Ovary (tissue), 9 donors: ENCODE data around the gene ALDOA. TPM values are rescaled to one million over a fixed set of nuclear protein-coding genes. Genes with fewer than 3 reads are reported as not detected.

Source experiments
- DNase-seq, 5 donors: peaks; one replicate each; pipeline ENCODE4 v3.0.0-alpha.2; 2019 to 2020
- H3K27ac ChIP-seq, 2 donors: fragments of 200-600 bp; one replicate each; pipeline versions ENCODE4 v1.5.1 to v1.8.0; 2019 to 2022
- H3K27me3 ChIP-seq: fragments of 200-600 bp; one replicate; pipeline ENCODE4 v1.8.0; 2022
- H3K36me3 ChIP-seq: fragments of 200-600 bp; sonication (generic); one replicate; pipeline ENCODE4 v1.5.1; 2019
- H3K4me1 ChIP-seq: one replicate; pipeline ENCODE4 v1.8.1; 2013; ENCODE audit warnings: mild to moderate bottlenecking, moderate library complexity; ENCODE audit not compliant: insufficient read depth
- H3K4me3 ChIP-seq: fragments of 200-600 bp; sonication (generic); one replicate; pipeline ENCODE4 v1.5.1; 2017
- H3K9me3 ChIP-seq, 2 donors: fragments of 200-600 bp in 1 of 2; sonication (generic) in 1 of 2; one replicate each; pipeline versions ENCODE4 v1.5.1 to v1.8.1; 2013 to 2019; ENCODE audit warnings: mild to moderate bottlenecking in 1 of 2, moderate library complexity in 1 of 2
- CTCF ChIP-seq, 3 donors: fragments of 450-650 bp in 2 of 3; fragments of 200-600 bp in 1 of 3; IDR thresholded peaks; one replicate each; pipeline versions ENCODE4 v1.5.1 to v1.8.0; 2016 to 2022; ENCODE audit warnings: antibody characterized with exemption in 3 of 3, mild to moderate bottlenecking in 1 of 3
- EP300 ChIP-seq: sonication (generic); formaldehyde crosslinking; IDR thresholded peaks from one replicate; pipeline ENCODE4 v1.6.1; 2017; ENCODE audit warnings: antibody characterized with exemption
- POLR2A ChIP-seq: fragments of 450-650 bp; IDR thresholded peaks from one replicate; pipeline ENCODE4 v1.6.1; 2017; ENCODE audit warnings: antibody characterized with exemption, mild to moderate bottlenecking, moderate library complexity
- WGBS, 3 donors: extraction: QIAGEN DNeasy Blood & Tissue Kit in 1 of 3; methylation state at CpG; one replicate each; pipeline versions ENCODE4 v1.1.5 to v1.1.7; 2013 to 2017; 5-methylcytosine and 5-hydroxymethylcytosine counted together
- intact Hi-C, 4 donors: fragments of 100-400 bp; cut with DNase I; formaldehyde crosslinking; loops; one replicate each; pipeline versions ENCODE4 v1.11.0 to v1.15.1; 2022 to 2023
- polyA plus RNA-seq, 2 donors: library from polyadenylated mRNA; stranded (reverse); fragments of 200-250 nt in 1 of 2; fragments of 350-450 nt in 1 of 2; fragmentation: Illumina TruSeq in 1 of 2; extraction: RNeasy Lipid Tissue Mini Kit (QIAGEN cat#74804) in 1 of 2; gene quantifications; one replicate each; pipeline ENCODE4 v1.2.3, GENCODE V29; 2013 to 2014
- total RNA-seq, 7 donors: library from RNA; depleted of rRNA in 2 of 7; stranded (reverse); fragments of >200 nt in 2 of 7; fragmentation: NEBNext Ultra II Directional in 3 of 7; extraction: Animal tissue kit (Norgen Biotek cat#: 25700) in 3 of 7; gene quantifications; one replicate each; pipeline versions ENCODE4 v1.1.0 to v1.2.4, GENCODE V29; 2016 to 2023
- donor health status: DM: no; HTN: no; CAD: no; lungs with moderate emphysema.
- donor health status: DM: no; HTN: no; CAD: no.
- donor health status: Bipolar disorder and iron deficiency.
- donor health status: DM: yes; HTN: yes; CAD: no.
- donor health status: DM: no; HTN: no; CAD: no.
- donor health status: DM: yes; HTN: yes; CAD: no.

The ALDOA gene
- total and polyA plus RNA-seq, 9 donors, result 252 to 1,259 (median 835) TPM

DNA sequence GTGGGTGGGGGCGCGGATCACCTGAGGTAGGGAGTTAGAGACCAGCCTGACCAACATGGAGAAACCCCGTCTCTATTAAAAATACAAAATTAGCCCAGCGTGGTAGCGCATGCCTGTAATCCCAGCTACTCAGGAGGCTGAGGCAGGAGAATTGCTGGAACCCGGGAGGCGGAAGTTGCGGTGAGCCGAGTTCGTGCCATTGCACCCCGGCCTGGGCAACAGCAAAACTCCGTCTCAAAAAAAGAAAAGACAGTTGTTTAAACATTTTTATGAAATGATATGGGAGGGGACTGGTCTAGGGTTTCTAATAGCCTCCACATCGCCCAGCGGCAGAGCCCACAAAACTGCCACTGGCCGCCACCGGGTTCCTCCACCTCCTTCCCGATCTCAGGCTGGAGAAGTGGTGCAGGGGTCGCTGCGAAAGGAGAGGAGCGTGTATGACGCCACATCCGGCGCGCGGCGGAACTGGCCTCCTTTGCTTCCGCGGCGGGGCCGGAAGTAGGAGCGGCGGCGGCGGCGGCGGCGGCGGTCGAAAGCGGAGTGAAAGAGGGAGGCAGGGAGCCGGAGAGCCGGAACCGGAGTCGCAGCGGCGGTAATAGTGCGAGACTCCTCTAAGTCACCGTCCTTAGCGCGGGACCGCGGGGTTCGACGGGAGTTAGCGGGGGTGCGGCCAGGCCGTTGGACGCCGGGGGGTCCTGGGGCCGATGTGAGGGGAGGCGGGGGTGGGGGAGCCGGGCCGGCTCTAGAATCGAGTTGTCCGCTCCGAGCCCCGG is 10.1 kb downstream of the ALDOA start, which contains the start of gene PPP4C:
PPP4C (plus strand) TSS at position 492 of the 773 bp plus-strand sequence. CDS start 384 bp downstream, outside the sequence.
- DNase-seq, result peak; percentile 84 to 93 (median 88)
- Histone ChIP-seq H3K27ac (peak within 1 kb of the TSS; percentile 63 to 72), H3K9me3 (no peaks in the 10 kb centered on the region), H3K36me3 (no peaks in the 10 kb centered on the region), H3K27me3 (no peaks in the 10 kb centered on the region), H3K4me3 (peak within 1 kb of the TSS; percentile 86), H3K4me1 (peaks cover 5% of the 10 kb centered on the region)
- intact Hi-C loops, result no loop called here
- TF ChIP-seq CTCF (IDR thresholded peaks at IDR 0.05) (peak in 1 of 3 donors; percentile 31), EP300 (no peak), POLR2A (peak; percentile 80)
- WGBS, 3 donors, result 1 to 2% (median 1%) methylated on average over 58 to 67 of the region's 67 CpGs

DNA sequence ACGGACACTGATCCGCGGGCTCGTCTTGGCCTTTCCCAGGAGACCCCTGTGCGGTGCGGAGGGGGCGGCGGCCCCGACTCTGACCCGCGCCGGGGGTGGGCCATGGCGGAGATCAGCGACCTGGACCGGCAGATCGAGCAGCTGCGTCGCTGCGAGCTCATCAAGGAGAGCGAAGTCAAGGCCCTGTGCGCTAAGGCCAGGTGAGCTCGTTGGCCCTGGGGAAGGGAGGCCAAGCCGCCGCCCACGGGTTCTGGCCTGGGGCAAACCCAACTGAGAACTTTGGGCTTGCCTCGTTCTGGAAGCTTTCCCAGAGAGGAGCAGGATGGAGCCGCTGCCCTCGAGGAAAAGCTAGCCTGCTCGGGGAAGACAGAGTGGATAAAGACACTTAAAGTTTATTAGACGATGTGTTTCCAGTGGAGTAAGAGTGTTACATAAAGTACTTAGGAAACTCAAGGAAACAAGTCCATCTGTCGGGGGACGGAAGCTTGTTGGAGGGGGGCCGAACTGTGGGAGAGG is 10.8 kb downstream of the ALDOA start:
- H3K27me3 ChIP-seq, result no peaks in the 10 kb centered on the region
- H3K36me3 ChIP-seq, result no peaks in the 10 kb centered on the region
- H3K27ac ChIP-seq, result peak overlapping the region; percentile 63 to 72
- 1% methylated on average over 16 to 33 of the region's 33 CpGs for WGBS, 3 donors
- peak in 1 of 5 donors; percentile 56 for DNase-seq
- H3K9me3 ChIP-seq, result no peaks in the 10 kb centered on the region
- intact Hi-C loops, result no loop called here
- no peak for TF ChIP-seq CTCF (IDR thresholded peaks at IDR 0.05)
- TF ChIP-seq POLR2A, result no peak
- no peak for TF ChIP-seq EP300
- H3K4me3 ChIP-seq, result peak overlapping the region; percentile 86
- H3K4me1 ChIP-seq, result peaks cover 5% of the 10 kb centered on the region

DNA sequence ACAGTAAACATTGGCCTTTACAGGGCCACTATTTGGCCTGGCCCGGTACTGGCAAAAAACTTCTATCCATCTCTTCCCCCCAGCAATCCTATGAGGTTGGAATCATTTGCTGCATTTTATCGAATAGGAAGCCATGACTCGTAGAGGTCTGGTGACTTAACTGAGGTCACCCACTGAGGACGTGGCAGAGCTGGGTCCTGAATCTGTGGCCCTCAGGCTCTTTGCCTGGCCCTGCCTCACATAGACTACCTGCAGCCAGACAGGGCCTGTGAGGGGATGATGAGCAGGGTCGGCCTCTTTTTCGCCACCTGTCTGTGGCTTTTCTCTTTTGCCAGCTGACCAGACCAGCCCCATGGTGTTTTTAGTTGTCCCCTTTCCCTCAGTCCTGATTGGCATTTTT is 12.1 kb downstream of the ALDOA start:
- peaks cover 5% of the 10 kb centered on the region for H3K4me1 ChIP-seq
- TF ChIP-seq CTCF (IDR thresholded peaks at IDR 0.05), result no peak
- TF ChIP-seq POLR2A, result no peak
- TF ChIP-seq EP300, result no peak
- no peak overlapping the region for H3K4me3 ChIP-seq
- no peak overlapping the region for H3K27ac ChIP-seq
- intact Hi-C loops, result no loop called here
- no peaks in the 10 kb centered on the region for H3K36me3 ChIP-seq
- 71 to 78% (median 74%) methylated on average over 6 of the region's 6 CpGs for WGBS, 3 donors
- no peak for DNase-seq
- H3K9me3 ChIP-seq, result no peaks in the 10 kb centered on the region
- H3K27me3 ChIP-seq, result no peaks in the 10 kb centered on the region

DNA sequence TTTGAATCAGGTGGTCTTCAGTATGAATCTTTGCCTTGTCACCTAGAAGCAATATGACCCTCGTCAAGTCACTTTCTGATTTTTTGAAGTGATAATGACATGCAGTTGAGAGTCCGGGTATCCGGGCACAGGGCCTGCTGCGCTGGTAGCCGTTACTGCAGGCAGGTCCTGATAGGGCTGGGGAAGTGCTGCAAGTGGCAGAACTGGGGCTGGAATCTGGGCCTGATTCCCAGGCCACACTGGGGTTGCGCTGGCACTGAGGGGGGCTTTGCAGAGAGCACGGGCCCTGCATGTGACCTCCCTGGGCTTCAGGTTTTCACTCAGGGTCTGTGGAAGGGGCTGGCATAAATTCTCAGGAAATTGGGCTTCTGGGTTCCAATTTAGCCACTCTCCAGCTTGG is 13.2 kb downstream of the ALDOA start:
- DNase-seq, result no peak
- Histone ChIP-seq H3K27me3 (no peaks in the 10 kb centered on the region), H3K4me3 (no peak overlapping the region), H3K36me3 (no peaks in the 10 kb centered on the region), H3K27ac (no peak overlapping the region), H3K4me1 (peaks cover 5% of the 10 kb centered on the region), H3K9me3 (no peaks in the 10 kb centered on the region)
- intact Hi-C loops, result no loop called here
- WGBS, 3 donors, result 70 to 84% (median 71%) methylated on average over 7 of the region's 7 CpGs
- TF ChIP-seq EP300 (no peak), POLR2A (no peak), CTCF (IDR thresholded peaks at IDR 0.05) (no peak)
